Astrocyte of the spinal cord (primary cell): ENCODE data around the gene KDM4C.
"Not testable (repeated sequence)": the region's sequence is repeated elsewhere in the genome, so short reads cannot be mapped to it uniquely, and the experiment has no call there.

Experiments
- DNase-seq: peaks from one replicate; pipeline ENCODE4 v3.0.0; 2011; ENCODE audit warnings: low read depth, low spot score
- H3K4me3 ChIP-seq: 2 replicates; pipeline ENCODE4 v1.5.1; 2011; ENCODE audit warnings: low read depth, mild to moderate bottlenecking, low read length, moderate library complexity
- in situ Hi-C: cut with HindIII; loops from 2 replicates; pipeline ENCODE4 v1.10.0; 2017; ENCODE audit warnings: low sequenced_read_pairs
- TF ChIP-seq, protein P1 (sequence below): IDR thresholded peaks from 2 replicates; pipeline ENCODE4 v1.5.1; 2012; ENCODE audit warnings: low read depth, mild to moderate bottlenecking, low read length, inconsistent platforms

KDM4C gene

DNA sequence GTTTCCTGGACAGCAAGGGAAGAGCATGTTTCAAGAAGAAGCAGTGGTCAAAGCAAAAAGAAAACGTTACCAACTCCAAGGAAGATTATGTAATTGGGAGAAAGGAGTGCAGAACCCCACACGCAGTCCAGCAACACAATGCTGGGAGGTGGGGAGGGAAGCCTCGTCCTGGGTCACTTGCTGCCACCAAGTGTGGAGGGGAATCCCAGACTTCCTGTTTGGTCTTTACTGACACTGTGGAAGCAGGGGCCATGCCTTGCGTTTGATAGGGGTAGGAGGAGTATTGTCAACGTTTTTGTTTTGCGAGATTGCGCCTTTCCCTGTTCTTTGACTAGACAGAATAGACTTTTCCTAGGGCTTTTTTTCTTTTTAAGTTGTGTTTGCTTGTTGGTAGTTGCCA, 421.0 kb downstream of the KDM4C start:
- in situ Hi-C loops = no loop called here
- DNase-seq = no peak
- H3K4me3 ChIP-seq = no peak overlapping the region
- TF ChIP-seq, protein P1, sequence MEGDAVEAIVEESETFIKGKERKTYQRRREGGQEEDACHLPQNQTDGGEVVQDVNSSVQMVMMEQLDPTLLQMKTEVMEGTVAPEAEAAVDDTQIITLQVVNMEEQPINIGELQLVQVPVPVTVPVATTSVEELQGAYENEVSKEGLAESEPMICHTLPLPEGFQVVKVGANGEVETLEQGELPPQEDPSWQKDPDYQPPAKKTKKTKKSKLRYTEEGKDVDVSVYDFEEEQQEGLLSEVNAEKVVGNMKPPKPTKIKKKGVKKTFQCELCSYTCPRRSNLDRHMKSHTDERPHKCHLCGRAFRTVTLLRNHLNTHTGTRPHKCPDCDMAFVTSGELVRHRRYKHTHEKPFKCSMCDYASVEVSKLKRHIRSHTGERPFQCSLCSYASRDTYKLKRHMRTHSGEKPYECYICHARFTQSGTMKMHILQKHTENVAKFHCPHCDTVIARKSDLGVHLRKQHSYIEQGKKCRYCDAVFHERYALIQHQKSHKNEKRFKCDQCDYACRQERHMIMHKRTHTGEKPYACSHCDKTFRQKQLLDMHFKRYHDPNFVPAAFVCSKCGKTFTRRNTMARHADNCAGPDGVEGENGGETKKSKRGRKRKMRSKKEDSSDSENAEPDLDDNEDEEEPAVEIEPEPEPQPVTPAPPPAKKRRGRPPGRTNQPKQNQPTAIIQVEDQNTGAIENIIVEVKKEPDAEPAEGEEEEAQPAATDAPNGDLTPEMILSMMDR = no peak

DNA sequence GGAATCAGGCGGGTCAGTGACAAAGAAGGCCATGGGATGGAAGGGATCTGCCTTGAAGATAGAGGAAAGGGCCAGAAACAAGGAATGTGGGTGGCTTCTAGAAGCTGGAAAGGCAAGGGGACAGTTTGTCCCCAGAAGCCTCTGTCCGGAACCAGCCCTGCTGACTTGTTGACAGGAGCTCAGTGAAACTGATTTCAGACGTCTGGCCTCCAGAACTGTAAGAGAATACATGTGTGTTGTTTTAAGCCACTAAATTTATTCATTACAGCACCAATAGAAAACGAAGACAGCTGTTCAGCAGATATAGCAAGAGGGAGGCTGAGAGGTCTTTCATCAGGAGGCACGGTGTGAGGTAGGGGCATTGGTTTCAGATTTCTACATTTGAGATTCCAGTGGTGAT, 422.5 kb downstream of the KDM4C start:
- in situ Hi-C loops = no loop called here
- TF ChIP-seq, protein P1 = no peak
- no peak overlapping the region for H3K4me3 ChIP-seq
- no peak for DNase-seq

DNA sequence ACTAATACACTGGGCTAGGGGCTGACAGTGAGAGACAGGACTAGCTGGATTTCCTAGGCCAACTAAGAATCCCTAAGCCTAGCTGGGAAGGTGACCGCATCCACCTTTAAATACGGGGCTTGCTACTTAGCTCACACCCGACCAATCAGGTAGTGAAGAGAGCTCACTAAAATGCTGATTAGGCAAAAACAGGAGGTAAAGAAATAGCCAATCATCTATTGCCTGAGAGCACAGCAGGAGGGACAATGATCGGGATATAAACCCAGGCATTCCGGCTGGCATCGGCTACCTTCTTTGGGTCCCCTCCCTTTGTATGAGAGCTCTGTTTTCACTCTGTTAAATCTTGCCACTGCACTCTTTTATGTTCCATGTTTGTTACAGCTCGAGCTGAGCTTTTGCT, 425.4 kb downstream of the KDM4C start:
- DNase-seq, H3K4me3 ChIP-seq, in situ Hi-C loops: not testable (repeated sequence)

DNA sequence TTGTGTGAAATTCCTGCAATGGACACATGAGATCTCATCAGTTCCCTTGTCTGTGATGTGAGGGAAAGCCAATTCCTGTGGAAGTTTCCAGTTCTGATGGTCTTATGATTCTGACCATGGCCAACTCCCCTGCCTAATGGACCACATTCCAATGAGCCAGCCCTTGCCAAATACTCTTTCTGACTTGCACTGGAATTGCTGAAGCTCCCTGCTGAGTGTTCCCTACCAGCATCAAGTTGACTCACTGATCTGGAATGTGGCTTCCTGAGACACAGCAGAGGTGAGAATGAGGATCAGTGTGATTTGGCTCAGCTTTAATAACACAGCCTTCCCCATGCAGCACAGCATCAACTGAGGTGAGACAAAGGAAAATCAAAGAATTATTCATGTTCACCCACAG, 427.8 kb downstream of the KDM4C start:
- no peak overlapping the region for H3K4me3 ChIP-seq
- in situ Hi-C loops = no loop called here
- TF ChIP-seq, protein P1 = no peak
- DNase-seq = peak; percentile 92

DNA sequence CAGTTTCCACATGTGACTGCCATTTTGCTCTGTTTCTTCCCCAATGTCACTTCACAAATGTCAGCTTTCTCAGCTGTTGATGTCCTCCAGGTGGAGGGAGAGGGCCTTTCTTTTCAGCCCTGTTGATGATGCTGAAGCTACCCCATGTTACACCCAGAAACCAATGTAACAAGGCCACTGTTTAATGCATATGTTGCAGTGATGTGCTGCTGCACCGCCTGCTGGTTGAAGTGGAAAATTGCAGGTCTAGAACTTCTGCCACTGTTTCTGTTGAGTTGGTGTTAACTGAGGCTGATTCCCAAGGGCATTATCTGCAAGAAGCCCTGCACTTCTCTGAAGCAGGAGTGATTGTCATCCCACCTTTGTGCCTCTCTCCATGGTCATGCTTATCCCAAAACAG, 428.4 kb downstream of the KDM4C start:
- no peak for DNase-seq
- no peak overlapping the region for H3K4me3 ChIP-seq
- TF ChIP-seq, protein P1 = peak; percentile 76
- in situ Hi-C loops = no loop called here

DNA sequence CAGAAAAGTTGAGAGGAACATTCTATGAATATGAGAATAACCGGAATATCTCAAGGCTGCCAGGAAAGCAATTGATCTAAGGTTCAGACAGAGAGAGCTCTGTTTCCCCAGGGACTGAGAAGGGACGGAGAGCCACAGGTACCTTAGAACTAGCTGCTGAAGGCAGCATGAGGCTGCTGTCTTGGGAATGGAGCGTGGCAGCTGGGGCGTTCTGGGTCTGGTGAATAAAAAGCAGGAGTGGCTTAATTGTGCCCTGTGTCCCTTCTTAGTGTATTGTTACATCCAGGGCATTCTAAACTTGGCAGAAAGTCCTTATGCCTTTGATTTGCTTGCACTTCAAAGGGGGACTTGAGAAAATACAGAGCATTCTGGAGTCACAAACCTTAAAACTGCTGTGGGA, 434.5 kb downstream of the KDM4C start:
- no peak overlapping the region for H3K4me3 ChIP-seq
- in situ Hi-C loops = no loop called here
- TF ChIP-seq, protein P1 = no peak
- no peak for DNase-seq

DNA sequence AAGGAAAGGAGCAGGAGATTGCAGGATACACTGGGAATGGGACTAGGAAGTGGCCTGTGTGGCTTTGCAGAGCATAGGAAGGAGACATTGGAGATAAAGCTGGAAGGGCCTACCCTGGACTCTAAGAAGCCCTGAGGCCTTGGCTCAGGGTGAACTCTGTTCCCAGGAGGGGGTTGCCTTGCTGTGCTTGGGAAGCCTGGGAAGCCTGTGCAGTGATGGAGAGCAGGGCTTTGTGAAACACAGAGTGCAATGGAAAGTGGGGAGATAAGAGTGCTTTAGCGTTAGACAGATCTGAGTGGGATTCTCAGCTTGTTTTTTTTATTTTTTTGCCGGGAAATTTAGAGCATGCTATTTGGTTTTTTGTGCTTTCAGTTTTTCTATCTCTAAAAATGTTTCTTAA, 437.8 kb downstream of the KDM4C start:
- H3K4me3 ChIP-seq = no peak overlapping the region
- in situ Hi-C loops = no loop called here
- TF ChIP-seq, protein P1 = no peak
- DNase-seq = no peak
